GM06990 (cell line): Measurements from ENCODE around the gene TAF11L7.
"Not testable (repeated sequence)": the region's sequence is repeated elsewhere in the genome, so short reads cannot be mapped to it uniquely, and the experiment has no call there.

Source experiments
- DNase-seq: peaks from one replicate; pipeline ENCODE4 v3.0.0-alpha.2; 2011; ENCODE audit not compliant: insufficient read length; ENCODE audit errors: extremely low read depth
- H3K27me3 ChIP-seq: replicated peaks from 2 replicates; pipeline ENCODE4 v1.6.0; 2011; ENCODE audit warnings: low read length; ENCODE audit not compliant: control insufficient read depth, insufficient read depth
- H3K36me3 ChIP-seq: 2 replicates; pipeline ENCODE4 v1.5.1; 2011; ENCODE audit warnings: low read length; ENCODE audit not compliant: control insufficient read depth, insufficient read depth
- H3K4me3 ChIP-seq: replicated peaks from 2 replicates; pipeline ENCODE4 v1.5.1; 2011; ENCODE audit warnings: low read depth, mild to moderate bottlenecking, control low read depth, low read length
- TF ChIP-seq, protein P1 (sequence below): IDR thresholded peaks from 2 replicates; pipeline ENCODE4 v1.5.1; 2011; ENCODE audit warnings: low read length, control low read depth, mild to moderate bottlenecking, inconsistent platforms; ENCODE audit not compliant: insufficient read depth, poor library complexity, severe bottlenecking

The TAF11L7 gene

DNA sequence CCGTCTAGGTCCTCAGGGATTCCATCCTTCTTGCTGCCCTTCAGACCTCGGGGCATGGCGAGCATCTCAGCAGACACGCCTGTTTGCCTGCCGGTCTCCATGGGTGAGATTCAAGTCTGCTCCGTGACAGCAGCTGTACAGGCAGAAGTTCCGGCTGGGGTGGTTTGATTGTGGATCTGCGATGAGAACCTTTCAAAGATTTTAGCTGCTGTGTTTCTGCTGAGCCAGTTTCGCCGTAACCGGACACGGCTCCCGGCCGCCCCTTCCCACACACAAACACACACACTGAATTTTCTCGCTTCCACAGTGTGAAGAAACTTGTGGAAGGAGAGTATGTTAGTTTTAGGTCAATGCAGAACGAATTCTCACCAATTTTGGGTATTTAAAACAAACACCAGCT, at the start of gene TAF11L7:
TAF11L7 (minus strand) TSS at position 101 of the 400 bp plus-strand sequence.
- H3K27me3 ChIP-seq, H3K36me3 ChIP-seq, DNase-seq: not testable (repeated sequence)

DNA sequence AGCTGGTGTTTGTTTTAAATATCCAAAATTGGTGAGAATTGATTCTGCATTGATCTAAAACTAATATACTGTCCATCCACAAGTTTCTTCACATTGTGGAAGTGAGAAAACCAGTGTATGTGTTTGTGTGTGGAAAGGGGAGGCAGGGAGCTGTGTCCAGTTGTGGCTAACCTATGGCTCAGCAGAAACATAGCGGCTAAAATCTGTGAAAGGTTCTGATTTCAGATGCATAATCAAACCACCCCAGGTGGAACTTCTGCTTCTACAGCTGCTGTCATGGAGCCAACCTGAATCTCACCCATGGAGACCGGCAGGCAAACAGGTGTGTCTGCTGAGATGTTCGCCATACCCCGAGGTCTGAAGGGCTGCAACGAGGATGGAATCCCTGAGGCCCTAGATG, 48.6 kb upstream of the TAF11L7 start, which contains the start of gene TAF11L14:
TAF11L14 (plus strand) TSS at position 301 of the 400 bp plus-strand sequence.
- Histone ChIP-seq H3K36me3 (no peaks in the 10 kb centered on the region), H3K4me3 (no peak within 1 kb of the TSS), H3K27me3 (no peaks in the 10 kb centered on the region)
- TF ChIP-seq, protein P1, sequence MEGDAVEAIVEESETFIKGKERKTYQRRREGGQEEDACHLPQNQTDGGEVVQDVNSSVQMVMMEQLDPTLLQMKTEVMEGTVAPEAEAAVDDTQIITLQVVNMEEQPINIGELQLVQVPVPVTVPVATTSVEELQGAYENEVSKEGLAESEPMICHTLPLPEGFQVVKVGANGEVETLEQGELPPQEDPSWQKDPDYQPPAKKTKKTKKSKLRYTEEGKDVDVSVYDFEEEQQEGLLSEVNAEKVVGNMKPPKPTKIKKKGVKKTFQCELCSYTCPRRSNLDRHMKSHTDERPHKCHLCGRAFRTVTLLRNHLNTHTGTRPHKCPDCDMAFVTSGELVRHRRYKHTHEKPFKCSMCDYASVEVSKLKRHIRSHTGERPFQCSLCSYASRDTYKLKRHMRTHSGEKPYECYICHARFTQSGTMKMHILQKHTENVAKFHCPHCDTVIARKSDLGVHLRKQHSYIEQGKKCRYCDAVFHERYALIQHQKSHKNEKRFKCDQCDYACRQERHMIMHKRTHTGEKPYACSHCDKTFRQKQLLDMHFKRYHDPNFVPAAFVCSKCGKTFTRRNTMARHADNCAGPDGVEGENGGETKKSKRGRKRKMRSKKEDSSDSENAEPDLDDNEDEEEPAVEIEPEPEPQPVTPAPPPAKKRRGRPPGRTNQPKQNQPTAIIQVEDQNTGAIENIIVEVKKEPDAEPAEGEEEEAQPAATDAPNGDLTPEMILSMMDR, result no peak
- no peak for DNase-seq

More for the DNA sequence above, at the start of gene TAF11L7:
- H3K4me3 ChIP-seq, result not testable (repeated sequence)

DNA sequence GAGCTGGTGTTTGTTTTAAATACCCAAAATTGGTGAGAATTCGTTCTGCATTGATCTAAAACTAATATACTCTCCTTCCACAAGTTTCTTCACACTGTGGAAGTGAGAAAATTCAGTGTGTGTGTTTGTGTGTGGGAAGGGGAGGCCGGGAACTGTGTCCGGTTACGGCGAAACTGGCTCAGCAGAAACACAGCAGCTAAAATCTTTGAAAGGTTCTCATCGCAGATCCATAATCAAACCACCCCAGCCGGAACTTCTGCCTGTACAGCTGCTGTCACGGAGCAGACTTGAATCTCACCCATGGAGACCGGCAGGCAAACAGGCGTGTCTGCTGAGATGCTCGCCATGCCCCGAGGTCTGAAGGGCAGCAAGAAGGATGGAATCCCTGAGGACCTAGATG, 46.2 kb upstream of the TAF11L7 start, which contains the start of gene TAF11L13:
TAF11L13 (plus strand) TSS at position 301 of the 400 bp plus-strand sequence.
- H3K27me3 ChIP-seq, H3K36me3 ChIP-seq, DNase-seq, H3K4me3 ChIP-seq: not testable (repeated sequence)

DNA sequence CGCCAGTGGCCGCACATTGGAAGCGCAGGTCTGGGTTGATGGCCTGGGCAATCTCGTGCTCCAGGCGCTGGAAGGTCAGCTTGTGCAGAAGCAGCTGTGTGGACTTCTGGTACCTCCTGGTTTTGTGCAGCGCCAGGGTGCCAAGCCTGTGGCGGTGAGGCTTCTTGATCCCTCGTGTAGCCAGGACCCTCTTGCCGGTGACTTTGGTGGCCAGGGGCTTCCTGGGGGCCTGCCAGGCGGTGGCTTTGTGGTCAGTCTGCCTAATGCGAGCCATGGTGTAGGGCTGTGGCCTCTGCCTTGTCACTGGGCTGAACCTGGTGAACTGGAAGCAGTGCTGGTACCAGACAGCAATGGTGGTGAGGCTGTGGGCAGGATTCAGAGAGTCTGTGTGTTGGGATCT, 40.1 kb upstream of the TAF11L7 start:
- no peak for DNase-seq
- Histone ChIP-seq H3K27me3 (no peaks in the 10 kb centered on the region), H3K4me3 (no peak overlapping the region), H3K36me3 (no peaks in the 10 kb centered on the region)
- TF ChIP-seq, protein P1, result no peak

DNA sequence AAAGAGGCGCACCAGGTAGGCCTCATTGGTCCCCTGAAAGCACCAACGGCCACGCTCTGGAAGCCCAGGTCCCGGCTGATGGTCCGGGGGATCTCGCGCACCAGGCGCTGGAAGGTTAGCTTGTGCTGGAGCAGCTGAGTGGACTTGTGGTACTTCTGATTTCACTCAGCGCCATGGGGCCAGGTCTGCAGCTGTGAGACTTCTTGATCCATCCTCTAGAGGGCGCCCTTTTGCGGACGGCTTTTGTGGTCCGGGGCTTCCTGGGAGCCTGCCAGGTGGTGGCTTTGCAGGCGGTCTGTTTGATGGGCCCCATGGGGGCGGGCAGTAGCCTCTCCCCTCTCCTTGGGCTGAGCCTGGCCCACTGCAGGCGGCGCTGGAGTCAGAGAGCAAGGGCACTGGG, 35.1 kb upstream of the TAF11L7 start:
- H3K27me3 ChIP-seq, result no peaks in the 10 kb centered on the region
- H3K4me3 ChIP-seq, result no peak overlapping the region
- no peaks in the 10 kb centered on the region for H3K36me3 ChIP-seq
- no peak for DNase-seq
- TF ChIP-seq, protein P1, result no peak

DNA sequence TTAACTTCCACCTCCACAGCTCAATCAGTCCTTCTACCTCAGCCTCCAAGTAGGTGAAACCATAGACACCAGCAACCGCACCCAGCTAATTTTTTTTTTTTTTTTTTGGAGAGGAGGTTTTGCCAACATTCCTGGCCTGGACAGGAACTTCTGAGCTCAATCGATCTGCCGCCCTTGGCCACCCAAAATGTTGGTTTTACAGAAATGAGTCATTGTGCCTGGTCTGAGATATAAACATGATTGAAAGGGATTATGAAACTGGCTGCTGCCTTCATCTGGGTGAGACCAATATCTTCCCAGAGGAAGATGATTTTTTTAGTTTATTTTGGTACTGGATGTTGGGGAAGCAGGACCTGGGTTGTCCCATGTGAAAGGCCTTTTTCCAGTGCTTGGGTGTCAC, 33.8 kb upstream of the TAF11L7 start:
- no peak for DNase-seq
- Histone ChIP-seq H3K36me3 (no peaks in the 10 kb centered on the region), H3K27me3 (no peaks in the 10 kb centered on the region), H3K4me3 (no peak overlapping the region)
- TF ChIP-seq, protein P1, result no peak
